HFF-Myc (cell line): Measurements from ENCODE around the gene DCN.

Source experiments
- DNase-seq: peaks from one replicate; pipeline ENCODE4 v3.0.0-alpha.2; 2011; ENCODE audit warnings: low read depth; ENCODE audit errors: extremely low read depth
- H3K4me3 ChIP-seq: replicated peaks from 2 replicates; pipeline ENCODE4 v1.5.1; 2011; ENCODE audit warnings: low read depth, mild to moderate bottlenecking, control low read depth, low read length
- CTCF ChIP-seq: IDR thresholded peaks from 2 replicates; pipeline ENCODE4 v1.5.1; 2012; ENCODE audit warnings: mild to moderate bottlenecking, low read depth, low read length, control low read depth; ENCODE audit errors: missing control alignments

The DCN gene

GRCh38 chr12:91182636-91183455, at the start of gene DCN:
Gene DCN (minus strand): TSS chr12:91182817. CDS start chr12:91178552, 4,265 bp downstream.
- H3K4me3 ChIP-seq = peak within 1 kb of the TSS; percentile 52
- no peak for TF ChIP-seq CTCF
- DNase-seq = no peak

GRCh38 chr12:91230841-91231240, 48.2 kb upstream of the DCN start:
- H3K4me3 ChIP-seq = no peak overlapping the region
- no peak for TF ChIP-seq CTCF
- DNase-seq = no peak

GRCh38 chr12:91226951-91227350, 44.3 kb upstream of the DCN start:
- DNase-seq = no peak
- TF ChIP-seq CTCF = no peak

GRCh38 chr12:91225316-91225715, 42.7 kb upstream of the DCN start:
- H3K4me3 ChIP-seq = no peak overlapping the region
- no peak for DNase-seq
- TF ChIP-seq CTCF = no peak

More at GRCh38 chr12:91226951-91227350, 44.3 kb upstream of the DCN start:
- no peak overlapping the region for H3K4me3 ChIP-seq

GRCh38 chr12:91224401-91224800, 41.8 kb upstream of the DCN start:
- H3K4me3 ChIP-seq = no peak overlapping the region
- DNase-seq = no peak
- no peak for TF ChIP-seq CTCF

GRCh38 chr12:91222746-91223145, 40.1 kb upstream of the DCN start:
- H3K4me3 ChIP-seq = no peak overlapping the region
- DNase-seq = no peak
- TF ChIP-seq CTCF = no peak

GRCh38 chr12:91219919-91220318, 37.3 kb upstream of the DCN start:
- no peak for TF ChIP-seq CTCF
- H3K4me3 ChIP-seq = no peak overlapping the region
- DNase-seq = no peak
